ENCODE data around the gene GPR31. TPM values are rescaled to one million over a fixed set of nuclear protein-coding genes. Genes with fewer than 3 reads are reported as not detected.

GPR31 gene
- total and polyA plus RNA-seq, 9 of the 15 experiments (the other 6 are each of a cell fraction or from before 2014, with no cell fraction given): not detected

- TF ChIP-seq ZBTB40 (IDR thresholded peaks at IDR 0.05) (0 out of 2 replicates have a peak, but pooled peaks have one; percentile 15), ZBTB40 (CRISPR knock-in tag; IDR thresholded peaks at IDR 0.05) (no peak)
Measured at GRCh38 chr6:167157414-167157813, 366 bp downstream of the GPR31 start (continued).

Measured in K562 (cell line).